ENCODE data around the gene NDUFA7. TPM values are rescaled to one million over a fixed set of nuclear protein-coding genes. Genes with fewer than 3 reads are reported as not detected.
"Not testable (repeated sequence)": the region's sequence is repeated elsewhere in the genome, so short reads cannot be mapped to it uniquely, and the experiment has no call there.

NDUFA7 gene
- polyA plus RNA-seq, 4 donors = 75.5 to 160 (median 137) TPM

DNA sequence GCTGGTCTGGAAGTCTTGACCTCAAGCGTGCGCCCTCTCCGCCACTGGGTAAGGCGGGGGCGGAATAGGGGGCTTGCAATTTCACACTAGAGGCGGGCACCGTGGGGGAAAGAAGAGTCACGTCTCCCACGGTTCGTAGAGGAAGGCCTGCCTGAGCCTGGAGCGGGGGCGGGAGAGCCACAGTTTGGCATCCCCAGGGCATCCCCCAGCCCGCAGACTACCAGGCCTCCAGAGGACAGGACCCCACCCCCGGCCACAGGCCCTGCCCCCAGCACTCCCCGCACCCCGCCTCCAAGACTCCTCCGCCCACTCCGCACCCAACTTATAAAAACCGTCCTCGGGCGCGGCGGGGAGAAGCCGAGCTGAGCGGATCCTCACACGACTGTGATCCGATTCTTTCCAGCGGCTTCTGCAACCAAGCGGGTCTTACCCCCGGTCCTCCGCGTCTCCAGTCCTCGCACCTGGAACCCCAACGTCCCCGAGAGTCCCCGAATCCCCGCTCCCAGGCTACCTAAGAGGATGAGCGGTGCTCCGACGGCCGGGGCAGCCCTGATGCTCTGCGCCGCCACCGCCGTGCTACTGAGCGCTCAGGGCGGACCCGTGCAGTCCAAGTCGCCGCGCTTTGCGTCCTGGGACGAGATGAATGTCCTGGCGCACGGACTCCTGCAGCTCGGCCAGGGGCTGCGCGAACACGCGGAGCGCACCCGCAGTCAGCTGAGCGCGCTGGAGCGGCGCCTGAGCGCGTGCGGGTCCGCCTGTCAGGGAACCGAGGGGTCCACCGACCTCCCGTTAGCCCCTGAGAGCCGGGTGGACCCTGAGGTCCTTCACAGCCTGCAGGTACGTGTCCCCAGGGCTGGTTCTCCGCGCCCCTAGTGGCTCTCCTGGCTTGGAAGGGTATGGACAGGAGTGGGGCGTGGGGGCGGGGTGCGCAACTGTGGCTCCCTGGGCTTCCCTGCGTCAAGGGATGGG, 42.9 kb upstream of the NDUFA7 start, which contains the start of gene ANGPTL4:
ANGPTL4 (plus strand) TSS at position 353 of the 969 bp plus-strand sequence; CDS start at position 520, 167 bp downstream.
- peak within 1 kb of the TSS in 2 of 3 donors; percentile 24 to 67 for H3K27ac ChIP-seq (ENCODE audit: low read depth in 1 of 3, low read length in 2 of 3)
- H3K36me3 ChIP-seq (ENCODE audit: control insufficient read depth in 3 of 3, insufficient read depth in 2 of 3, low read depth in 1 of 3, low read length in 3 of 3) = no peaks in the 10 kb centered on the region
- H3K4me1 ChIP-seq (ENCODE audit: control insufficient read depth in 3 of 3, insufficient read depth in 2 of 3, low read depth in 1 of 3, low read length in 2 of 3) = peaks cover 2 to 38% (median 2%) of the 10 kb centered on the region in 3 donors
- H3K9me3 ChIP-seq (ENCODE audit: control insufficient read depth in 2 of 2, insufficient read depth in 1 of 2, low read depth in 1 of 2, low read length in 1 of 2) = no peaks in the 10 kb centered on the region
- peaks cover 0 to 36% (median 0%) of the 10 kb centered on the region in 3 donors for H3K27me3 ChIP-seq (ENCODE audit: control insufficient read depth in 3 of 3, insufficient read depth in 3 of 3, low read length in 3 of 3)
- peak; percentile 61 to 79 for DNase-seq
- FAIRE-seq = no peak
- H3K4me3 ChIP-seq (ENCODE audit: low read depth in 1 of 3, low read length in 3 of 3) = peak within 1 kb of the TSS; percentile 8 to 56 (median 35)
- WGBS, 3 donors = 1% methylated on average over 65 to 81 of the region's 81 CpGs

DNA sequence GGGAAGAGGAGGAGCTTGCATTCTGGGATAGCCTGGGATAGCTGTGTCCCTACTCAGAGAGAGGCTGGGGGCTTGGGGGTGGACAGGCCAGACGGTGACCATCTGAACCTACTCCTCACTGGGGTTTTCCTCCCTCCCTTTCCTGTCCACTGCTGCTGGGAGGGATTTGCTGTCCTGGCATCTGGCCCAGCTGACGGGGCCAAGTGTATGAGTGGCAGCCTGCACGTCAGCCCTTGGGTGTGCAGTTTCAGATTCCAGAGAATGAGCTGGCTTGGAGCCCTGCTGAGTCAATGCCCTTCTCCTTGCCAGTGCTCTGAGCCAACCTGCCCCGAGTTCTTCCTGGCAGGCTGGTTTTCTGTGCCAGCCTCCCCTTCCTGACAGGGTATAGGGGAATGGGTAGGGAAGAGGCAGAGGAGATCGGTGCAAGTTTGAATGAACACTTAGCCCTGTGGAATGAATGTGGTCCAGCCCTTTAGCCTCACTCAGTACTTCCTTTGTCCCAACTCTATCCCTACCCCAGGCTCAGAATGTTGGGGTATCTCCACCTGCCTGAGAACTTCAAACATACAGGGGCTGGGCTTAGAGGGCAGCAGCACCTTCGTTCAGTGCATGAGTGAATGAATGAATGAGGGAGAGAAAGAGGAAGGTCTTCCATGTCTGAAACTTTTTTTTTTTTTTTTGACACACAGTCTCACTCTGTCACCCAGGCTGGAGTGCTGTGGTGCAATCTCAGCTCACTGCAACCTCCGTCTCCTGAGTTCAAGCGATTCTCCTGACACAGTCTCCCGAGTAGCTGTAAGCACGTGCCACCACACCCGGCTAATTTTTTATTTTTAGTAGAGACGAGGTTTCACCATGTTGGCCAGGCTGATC, 41.0 kb upstream of the NDUFA7 start:
- Histone ChIP-seq H3K9me3 (ENCODE audit: control insufficient read depth in 2 of 2, insufficient read depth in 1 of 2, low read depth in 1 of 2, low read length in 1 of 2) (no peaks in the 10 kb centered on the region), H3K27me3 (ENCODE audit: control insufficient read depth in 3 of 3, insufficient read depth in 3 of 3, low read length in 3 of 3) (peaks cover 0 to 32% (median 0%) of the 10 kb centered on the region in 3 donors), H3K4me1 (ENCODE audit: control insufficient read depth in 3 of 3, insufficient read depth in 2 of 3, low read depth in 1 of 3, low read length in 2 of 3) (peaks cover 2 to 31% (median 2%) of the 10 kb centered on the region in 3 donors), H3K27ac (ENCODE audit: low read depth in 1 of 3, low read length in 2 of 3) (peak overlapping the region in 2 of 3 donors; percentile 82 to 91), H3K4me3 (ENCODE audit: low read depth in 1 of 3, low read length in 3 of 3) (no peak overlapping the region), H3K36me3 (ENCODE audit: control insufficient read depth in 3 of 3, insufficient read depth in 2 of 3, low read depth in 1 of 3, low read length in 3 of 3) (no peaks in the 10 kb centered on the region)
- FAIRE-seq (no peak), DNase-seq (peak; percentile 81 to 98)
- WGBS, 3 donors = 20 to 38% (median 22%) methylated on average over 12 of the region's 12 CpGs

DNA sequence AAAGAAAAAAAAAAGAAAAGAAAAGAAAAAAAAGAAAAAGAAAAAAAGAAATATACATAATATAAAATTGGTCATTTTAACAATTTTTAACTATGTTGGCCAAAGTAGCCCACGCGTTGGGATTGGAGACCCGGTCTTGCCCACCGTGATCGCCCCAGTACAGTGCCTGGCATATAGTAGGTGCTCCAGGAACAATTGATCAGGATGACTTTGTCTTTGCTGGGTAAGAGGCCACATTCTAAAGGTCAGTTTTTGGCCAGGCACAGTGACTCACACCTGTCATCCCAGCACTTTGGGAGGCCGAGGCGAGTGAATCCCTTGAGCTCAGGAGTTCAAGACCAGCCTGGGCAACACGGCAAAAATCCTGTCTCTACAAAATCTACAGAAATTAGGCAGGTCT, 39.0 kb upstream of the NDUFA7 start:
- Histone ChIP-seq H3K4me1 (ENCODE audit: control insufficient read depth in 3 of 3, insufficient read depth in 2 of 3, low read depth in 1 of 3, low read length in 2 of 3) (peaks cover 0 to 33% (median 9%) of the 10 kb centered on the region in 3 donors), H3K36me3 (ENCODE audit: control insufficient read depth in 3 of 3, insufficient read depth in 2 of 3, low read depth in 1 of 3, low read length in 3 of 3) (no peaks in the 10 kb centered on the region), H3K4me3 (ENCODE audit: low read depth in 1 of 3, low read length in 3 of 3) (no peak overlapping the region), H3K27ac (ENCODE audit: low read depth in 1 of 3, low read length in 2 of 3) (no peak overlapping the region), H3K27me3 (ENCODE audit: control insufficient read depth in 3 of 3, insufficient read depth in 3 of 3, low read length in 3 of 3) (peaks cover 0 to 24% (median 0%) of the 10 kb centered on the region in 3 donors), H3K9me3 (ENCODE audit: control insufficient read depth in 2 of 2, insufficient read depth in 1 of 2, low read depth in 1 of 2, low read length in 1 of 2) (peaks cover 0 to 9% of the 10 kb centered on the region in 2 donors)
- WGBS, 3 donors = 71 to 82% (median 77%) methylated on average over 8 of the region's 8 CpGs
- peak in 1 of 2 donors; percentile 18 for DNase-seq
- no peak for FAIRE-seq

DNA sequence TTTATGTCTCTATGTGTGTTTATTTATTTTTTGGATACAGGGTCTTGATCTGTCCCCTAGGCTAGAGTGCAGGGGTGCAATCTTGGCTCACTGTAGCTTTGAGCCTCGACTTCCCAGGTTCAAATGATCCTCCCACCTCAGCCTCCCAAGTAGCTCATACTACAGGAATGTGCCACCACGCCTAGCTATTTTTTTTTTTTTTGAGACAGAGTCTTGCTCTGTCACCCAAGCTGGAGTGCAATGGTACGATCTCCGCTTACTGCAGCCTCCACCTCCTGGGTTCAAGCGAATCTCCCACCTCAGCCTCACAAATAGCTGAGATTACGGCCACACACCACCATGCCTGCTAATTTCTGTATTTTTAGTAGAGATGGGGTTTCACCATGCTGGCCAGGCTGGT, 37.8 kb upstream of the NDUFA7 start:
- H3K4me1 ChIP-seq (ENCODE audit: control insufficient read depth in 3 of 3, insufficient read depth in 2 of 3, low read depth in 1 of 3, low read length in 2 of 3) = peaks cover 0 to 28% (median 9%) of the 10 kb centered on the region in 3 donors
- FAIRE-seq (no peak), DNase-seq (peak in 1 of 2 donors; percentile 21)
- H3K36me3 ChIP-seq (ENCODE audit: control insufficient read depth in 3 of 3, insufficient read depth in 2 of 3, low read depth in 1 of 3, low read length in 3 of 3) = no peaks in the 10 kb centered on the region
- H3K27ac ChIP-seq (ENCODE audit: low read depth in 1 of 3, low read length in 2 of 3) = no peak overlapping the region
- no peak overlapping the region for H3K4me3 ChIP-seq (ENCODE audit: low read depth in 1 of 3, low read length in 3 of 3)
- 74 to 88% (median 79%) methylated on average over 6 of the region's 6 CpGs for WGBS, 3 donors
- peaks cover 0 to 13% (median 0%) of the 10 kb centered on the region in 3 donors for H3K27me3 ChIP-seq (ENCODE audit: control insufficient read depth in 3 of 3, insufficient read depth in 3 of 3, low read length in 3 of 3)
- H3K9me3 ChIP-seq (ENCODE audit: control insufficient read depth in 2 of 2, insufficient read depth in 1 of 2, low read depth in 1 of 2, low read length in 1 of 2) = peaks cover 0 to 9% of the 10 kb centered on the region in 2 donors

DNA sequence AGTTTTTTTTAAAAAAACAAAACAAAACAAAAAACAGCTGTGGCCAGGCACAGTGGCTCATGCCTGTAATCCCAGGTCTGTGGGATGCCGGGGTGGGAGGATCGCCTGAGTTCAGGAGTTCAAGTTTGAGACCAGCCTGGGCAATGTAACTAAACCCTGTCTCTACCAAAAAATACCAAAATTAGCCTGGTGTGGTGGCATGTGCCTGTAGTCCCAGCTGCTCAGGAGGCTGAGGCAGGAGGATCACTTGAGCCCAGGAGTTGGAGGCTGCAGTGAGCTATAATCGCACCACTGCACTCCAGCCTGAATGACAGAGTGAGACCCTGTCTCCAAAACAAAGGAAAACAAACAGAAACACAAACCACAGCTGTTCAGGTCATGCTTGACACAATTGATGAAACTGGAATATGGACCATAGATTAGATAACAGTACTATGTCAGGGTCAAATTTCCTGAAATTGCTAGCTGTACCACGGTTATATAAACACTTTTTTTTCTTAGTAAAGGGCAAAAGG, 35.9 kb upstream of the NDUFA7 start:
- peaks cover 0 to 6% (median 0%) of the 10 kb centered on the region in 3 donors for H3K27me3 ChIP-seq (ENCODE audit: control insufficient read depth in 3 of 3, insufficient read depth in 3 of 3, low read length in 3 of 3)
- H3K4me3 ChIP-seq (ENCODE audit: low read depth in 1 of 3, low read length in 3 of 3) = no peak overlapping the region
- DNase-seq (peak; percentile 75 to 76), FAIRE-seq (no peak)
- H3K9me3 ChIP-seq (ENCODE audit: control insufficient read depth in 2 of 2, insufficient read depth in 1 of 2, low read depth in 1 of 2, low read length in 1 of 2) = peaks cover 0 to 9% of the 10 kb centered on the region in 2 donors
- H3K27ac ChIP-seq (ENCODE audit: low read depth in 1 of 3, low read length in 2 of 3) = no peak overlapping the region
- 43 to 61% (median 47%) methylated on average over 4 of the region's 4 CpGs for WGBS, 3 donors
- H3K36me3 ChIP-seq (ENCODE audit: control insufficient read depth in 3 of 3, insufficient read depth in 2 of 3, low read depth in 1 of 3, low read length in 3 of 3) = no peaks in the 10 kb centered on the region
- H3K4me1 ChIP-seq (ENCODE audit: control insufficient read depth in 3 of 3, insufficient read depth in 2 of 3, low read depth in 1 of 3, low read length in 2 of 3) = peaks cover 0 to 16% (median 9%) of the 10 kb centered on the region in 3 donors

DNA sequence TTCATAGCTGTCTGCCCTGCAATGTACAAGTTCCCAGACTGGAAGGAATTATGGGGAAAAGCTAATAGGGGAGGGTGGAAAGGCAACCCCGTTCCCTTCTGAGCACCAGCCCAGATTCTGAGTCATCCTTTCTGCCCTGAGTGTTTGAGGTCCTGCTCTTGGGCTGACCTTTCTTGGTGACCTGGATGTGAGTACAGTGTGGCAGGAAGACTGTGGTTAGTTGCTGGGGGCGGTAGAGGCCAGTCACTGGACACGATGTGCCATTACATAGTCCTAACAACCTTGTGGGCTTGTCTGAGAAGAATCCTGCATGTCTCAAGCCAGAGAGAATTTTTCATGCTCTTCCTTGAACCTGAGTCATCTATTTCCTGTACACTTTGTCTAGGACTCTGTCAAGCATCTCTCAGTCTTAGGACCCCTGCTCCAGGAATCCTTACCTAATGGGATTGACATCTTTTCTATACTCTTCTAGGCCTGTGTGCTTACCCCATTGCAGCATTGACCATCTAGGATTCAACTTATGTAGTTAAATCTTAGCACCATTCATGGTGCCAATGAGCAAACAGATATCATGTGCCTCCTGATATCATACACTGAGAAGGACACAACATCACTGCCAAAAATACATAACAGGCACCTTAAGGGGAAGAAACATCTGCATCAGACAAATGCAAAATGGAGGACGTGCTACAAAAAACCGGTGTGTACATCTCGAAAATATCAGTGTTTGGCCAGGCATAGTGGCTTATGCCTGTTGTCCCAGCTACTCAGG, 34.6 kb upstream of the NDUFA7 start:
- no peaks in the 10 kb centered on the region for H3K36me3 ChIP-seq (ENCODE audit: control insufficient read depth in 3 of 3, insufficient read depth in 2 of 3, low read depth in 1 of 3, low read length in 3 of 3)
- H3K27me3 ChIP-seq (ENCODE audit: control insufficient read depth in 3 of 3, insufficient read depth in 3 of 3, low read length in 3 of 3) = peaks cover 0 to 10% (median 0%) of the 10 kb centered on the region in 3 donors
- peak overlapping the region in 2 of 3 donors; percentile 4 to 52 for H3K27ac ChIP-seq (ENCODE audit: low read depth in 1 of 3, low read length in 2 of 3)
- no peak overlapping the region for H3K4me3 ChIP-seq (ENCODE audit: low read depth in 1 of 3, low read length in 3 of 3)
- peaks cover 0 to 11% (median 7%) of the 10 kb centered on the region in 3 donors for H3K4me1 ChIP-seq (ENCODE audit: control insufficient read depth in 3 of 3, insufficient read depth in 2 of 3, low read depth in 1 of 3, low read length in 2 of 3)
- H3K9me3 ChIP-seq (ENCODE audit: control insufficient read depth in 2 of 2, insufficient read depth in 1 of 2, low read depth in 1 of 2, low read length in 1 of 2) = peaks cover 0 to 9% of the 10 kb centered on the region in 2 donors
- 65 to 72% (median 67%) methylated on average over 6 of the region's 6 CpGs for WGBS, 3 donors
- FAIRE-seq (no peak), DNase-seq (peak in 1 of 2 donors; percentile 52)

DNA sequence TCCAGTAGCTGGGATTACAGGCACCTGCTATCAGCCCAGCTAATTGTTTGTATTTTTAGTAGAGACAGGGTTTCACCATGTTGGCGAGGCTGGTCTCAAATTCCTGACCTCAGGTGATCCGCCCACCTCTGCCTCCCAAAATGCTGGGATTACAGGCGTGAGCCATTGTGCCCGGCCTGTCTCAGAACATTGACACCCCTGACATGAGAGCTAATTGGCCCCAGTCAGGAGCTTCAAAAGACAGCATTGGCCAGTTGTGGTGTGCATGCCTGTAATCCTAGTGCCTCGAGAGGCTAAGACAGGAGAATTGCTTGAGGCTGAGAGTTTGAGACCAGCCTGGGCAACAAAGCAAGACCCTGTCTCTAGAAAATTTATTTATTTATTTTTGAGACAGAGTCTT, 31.7 kb upstream of the NDUFA7 start:
- FAIRE-seq; DNase-seq; H3K27ac ChIP-seq (ENCODE audit: low read depth in 1 of 3, low read length in 2 of 3); H3K9me3 ChIP-seq (ENCODE audit: control insufficient read depth in 2 of 2, insufficient read depth in 1 of 2, low read depth in 1 of 2, low read length in 1 of 2); H3K27me3 ChIP-seq (ENCODE audit: control insufficient read depth in 3 of 3, insufficient read depth in 3 of 3, low read length in 3 of 3); H3K36me3 ChIP-seq (ENCODE audit: control insufficient read depth in 3 of 3, insufficient read depth in 2 of 3, low read depth in 1 of 3, low read length in 3 of 3); H3K4me1 ChIP-seq (ENCODE audit: control insufficient read depth in 3 of 3, insufficient read depth in 2 of 3, low read depth in 1 of 3, low read length in 2 of 3); H3K4me3 ChIP-seq (ENCODE audit: low read depth in 1 of 3, low read length in 3 of 3): not testable (repeated sequence)
- WGBS, 3 donors = 41 to 66% (median 46%) methylated on average over 5 of the region's 5 CpGs

Measured in small intestine (tissue), 7 donors.